H1 (cell line): ENCODE results near the gene TPPP3.

Source experiments
- CEBPB ChIP-seq: IDR thresholded peaks from 2 replicates; pipeline ENCODE4 v1.6.1; 2012; ENCODE audit warnings: low read depth, low read length
- HDAC6 ChIP-seq: IDR thresholded peaks from one replicate; pipeline ENCODE4 v1.7.1; 2012; ENCODE audit warnings: low read depth, mild to moderate bottlenecking, inconsistent platforms, low read length, moderate library complexity
- SP2 ChIP-seq: IDR thresholded peaks from 2 replicates; pipeline ENCODE4 v1.6.1; 2012; ENCODE audit warnings: mild to moderate bottlenecking, low read length, inconsistent platforms
- SRF ChIP-seq: IDR thresholded peaks from 2 replicates; pipeline ENCODE4 v1.6.1; 2011; ENCODE audit warnings: mild to moderate bottlenecking, low read depth, low read length, moderate library complexity
- TF ChIP-seq, protein P1 (sequence below), 3 experiments: IDR thresholded peaks; 1 replicate in 2 of 3; 2 replicates in 1 of 3; pipeline versions ENCODE4 v1.5.1 to v1.6.1; 2011; ENCODE audit warnings: low read length in 3 of 3, mild to moderate bottlenecking in 3 of 3, inconsistent platforms in 2 of 3, low read depth in 1 of 3, moderate library complexity in 1 of 3; ENCODE audit not compliant: insufficient read depth in 1 of 3; ENCODE audit errors: control extremely low read depth in 1 of 3

DNA sequence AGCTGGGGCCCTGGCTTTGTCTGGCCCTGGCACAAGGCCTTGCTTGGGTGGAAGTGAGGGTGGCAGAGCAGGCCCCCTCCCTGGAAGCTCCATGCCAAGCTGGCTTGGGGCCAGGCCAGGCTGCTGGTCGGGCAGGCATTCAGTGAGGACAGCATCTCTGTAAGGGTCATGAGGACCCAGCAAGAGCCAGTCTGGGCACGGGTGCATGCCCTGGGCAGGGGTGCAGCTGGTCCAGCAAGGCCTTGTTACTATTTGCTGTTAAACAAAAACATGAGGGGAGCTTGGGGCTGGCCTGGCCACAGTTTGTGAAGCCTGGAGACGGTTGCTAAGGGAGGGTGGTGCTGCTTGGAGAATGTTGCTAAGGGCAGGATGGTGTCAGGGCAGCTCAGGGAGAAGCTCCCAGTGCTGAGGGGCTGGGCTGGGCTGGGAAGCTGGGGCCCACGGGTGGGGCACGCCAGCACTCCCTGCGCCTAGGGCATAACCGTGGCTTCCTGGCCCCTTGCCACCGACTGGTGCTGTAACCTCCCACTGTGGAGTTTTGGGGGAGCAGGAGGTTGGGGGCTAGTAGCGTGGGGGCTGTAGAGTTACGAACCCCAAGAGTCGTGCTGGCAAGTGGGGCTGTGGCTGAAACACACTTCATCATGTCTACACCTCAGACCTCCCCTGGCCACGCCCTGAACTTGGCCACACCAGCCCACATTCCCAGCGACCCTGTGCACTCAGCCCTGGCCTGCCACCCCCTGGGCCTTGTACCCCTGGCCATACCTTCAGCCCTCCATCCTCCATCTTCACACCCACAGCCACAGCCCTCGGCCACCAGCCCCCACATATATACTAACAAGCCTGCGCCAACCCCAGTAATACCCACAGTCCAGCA lies 1.6 kb downstream of the TPPP3 start:
- TF ChIP-seq SRF: no peak
- TF ChIP-seq, protein P1, sequence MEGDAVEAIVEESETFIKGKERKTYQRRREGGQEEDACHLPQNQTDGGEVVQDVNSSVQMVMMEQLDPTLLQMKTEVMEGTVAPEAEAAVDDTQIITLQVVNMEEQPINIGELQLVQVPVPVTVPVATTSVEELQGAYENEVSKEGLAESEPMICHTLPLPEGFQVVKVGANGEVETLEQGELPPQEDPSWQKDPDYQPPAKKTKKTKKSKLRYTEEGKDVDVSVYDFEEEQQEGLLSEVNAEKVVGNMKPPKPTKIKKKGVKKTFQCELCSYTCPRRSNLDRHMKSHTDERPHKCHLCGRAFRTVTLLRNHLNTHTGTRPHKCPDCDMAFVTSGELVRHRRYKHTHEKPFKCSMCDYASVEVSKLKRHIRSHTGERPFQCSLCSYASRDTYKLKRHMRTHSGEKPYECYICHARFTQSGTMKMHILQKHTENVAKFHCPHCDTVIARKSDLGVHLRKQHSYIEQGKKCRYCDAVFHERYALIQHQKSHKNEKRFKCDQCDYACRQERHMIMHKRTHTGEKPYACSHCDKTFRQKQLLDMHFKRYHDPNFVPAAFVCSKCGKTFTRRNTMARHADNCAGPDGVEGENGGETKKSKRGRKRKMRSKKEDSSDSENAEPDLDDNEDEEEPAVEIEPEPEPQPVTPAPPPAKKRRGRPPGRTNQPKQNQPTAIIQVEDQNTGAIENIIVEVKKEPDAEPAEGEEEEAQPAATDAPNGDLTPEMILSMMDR (IDR thresholded peaks at IDR 0.05; ENCODE audit: control extremely low read depth in 1 of 3, insufficient read depth in 1 of 3, low read depth in 1 of 3, low read length in 3 of 3): no peak
- TF ChIP-seq HDAC6: no peak
- TF ChIP-seq SP2: no peak
- TF ChIP-seq CEBPB: no peak
